Adrenal gland (tissue), 12 donors: ENCODE measurements around the gene IFT22. TPM values are rescaled to one million over a fixed set of nuclear protein-coding genes. Genes with fewer than 3 reads are reported as not detected.

ENCODE experiments used
- DNase-seq, 7 donors: peaks; one replicate each; pipeline ENCODE4 v3.0.0-alpha.2; 2019 to 2020
- H3K27ac ChIP-seq, 5 donors: fragments of 200-600 bp; sonication (generic) in 4 of 5; 1 replicate in 3 of 5; 2 replicates in 2 of 5; pipeline versions ENCODE4 v1.5.1 to v1.8.0; 2016 to 2020; ENCODE audit warnings: mild to moderate bottlenecking in 1 of 5
- H3K27me3 ChIP-seq: fragments of 200-600 bp; 2 replicates; pipeline ENCODE4 v1.8.0; 2021
- H3K36me3 ChIP-seq, 2 donors: fragments of 200-600 bp; replicated peaks in 1 of 2; 1 replicate in 1 of 2; 2 replicates in 1 of 2; pipeline versions ENCODE4 v1.5.1 to v1.8.0; 2018 to 2022
- H3K4me1 ChIP-seq, 2 donors: fragments of 200-600 bp; replicated peaks in 1 of 2; 1 replicate in 1 of 2; 2 replicates in 1 of 2; pipeline versions ENCODE4 v1.5.1 to v1.8.0; 2018 to 2021
- H3K4me3 ChIP-seq, 4 donors: fragments of 200-600 bp; sonication (generic) in 3 of 4; one replicate each; pipeline ENCODE4 v1.5.1; 2016 to 2018
- H3K9me3 ChIP-seq, 3 donors: fragments of 200-600 bp; sonication (generic) in 1 of 3; replicated peaks in 1 of 3; 1 replicate in 2 of 3; 2 replicates in 1 of 3; pipeline versions ENCODE4 v1.5.1 to v1.8.0; 2016 to 2021
- CTCF ChIP-seq, 6 experiments: fragments of 450-650 bp in 4 of 6; fragments of 200-600 bp in 2 of 6; sonication (generic) in 1 of 6; IDR thresholded peaks; 1 replicate in 5 of 6; 2 replicates in 1 of 6; pipeline versions ENCODE4 v1.5.1 to v1.8.0; 2016 to 2021; ENCODE audit warnings: antibody characterized with exemption in 6 of 6, mild to moderate bottlenecking in 2 of 6, moderate library complexity in 1 of 6
- POLR2A ChIP-seq, 2 donors: fragments of 450-650 bp; IDR thresholded peaks; one replicate each; pipeline ENCODE4 v1.6.1; 2017; ENCODE audit warnings: antibody characterized with exemption in 2 of 2, mild to moderate bottlenecking in 2 of 2, moderate library complexity in 1 of 2
- WGBS, 4 donors: extraction: QIAGEN DNeasy Blood & Tissue Kit in 2 of 4; methylation state at CpG; one replicate each; pipeline versions ENCODE4 v1.1.5 to v1.1.7; 2013 to 2017; 5-methylcytosine and 5-hydroxymethylcytosine counted together
- intact Hi-C, 2 donors: fragments of 100-400 bp; cut with DNase I; formaldehyde crosslinking; loops; one replicate each; pipeline versions ENCODE4 v1.14.1 to v1.15.0; 2022 to 2023
- polyA plus RNA-seq, 3 donors: library from polyadenylated mRNA; stranded (reverse); fragments of 200-250 nt in 2 of 3; fragments of 350-450 nt in 1 of 3; fragmentation: Illumina TruSeq in 1 of 3; extraction: RNeasy Lipid Tissue Mini Kit (QIAGEN cat#74804) in 1 of 3; gene quantifications; one replicate each; pipeline ENCODE4 v1.2.3, GENCODE V29; 2013 to 2014
- total RNA-seq, 9 donors: library from RNA; depleted of rRNA in 4 of 9; stranded (reverse); fragments of >200 nt in 4 of 9; fragments of 120-200 nt in 1 of 9; fragmentation: NEBNext Ultra II Directional in 1 of 9; extraction: Animal tissue kit (Norgen Biotek cat#: 25700) in 1 of 9; gene quantifications; one replicate each; pipeline versions ENCODE4 v1.1.0 to v1.2.4, GENCODE V29; 2013 to 2023
- donor health status: healthy with polysubstance abuse.
- donor health status: Bipolar disorder and iron deficiency.
- donor health status: DM: yes; HTN: yes; CAD: no.
- donor health status: DM: no; HTN: no; CAD: no.
- donor health status: DM: no; HTN: no; CAD: no.
- donor health status: DM: yes; HTN: yes; CAD: no.

Gene IFT22
- total and polyA plus RNA-seq, 12 donors = 14.7 to 72.2 (median 32.8) TPM

- Histone ChIP-seq H3K27ac (no peak overlapping the region), H3K4me3 (peak overlapping the region in 2 of 4 donors; percentile 26 to 50), H3K9me3 (no peaks in the 10 kb centered on the region), H3K27me3 (peaks cover 26% of the 10 kb centered on the region), H3K36me3 (no peaks in the 10 kb centered on the region), H3K4me1 (peaks cover 0 to 11% of the 10 kb centered on the region in 2 donors)
- peak in 4 of 7 donors; percentile 26 to 37 (median 34) for DNase-seq
- WGBS, 4 donors = 10 to 20% (median 11%) methylated on average over 8 to 62 of the region's 62 CpGs
- intact Hi-C loops = no loop called here
- no peak for TF ChIP-seq CTCF (IDR thresholded peaks at IDR 0.05)
- TF ChIP-seq POLR2A (IDR thresholded peaks at IDR 0.05) = no peak
These were observed 13.1 kb downstream of the IFT22 start for GRCh38 chr7:101308245-101309085.

- H3K4me1 ChIP-seq = peaks cover 0 to 11% of the 10 kb centered on the region in 2 donors
- TF ChIP-seq CTCF (IDR thresholded peaks at IDR 0.05) (no peak), POLR2A (IDR thresholded peaks at IDR 0.05) (no peak)
- no peak for DNase-seq
- intact Hi-C loops = no loop called here
- no peak overlapping the region for H3K4me3 ChIP-seq
- H3K36me3 ChIP-seq = no peaks in the 10 kb centered on the region
- H3K9me3 ChIP-seq = no peaks in the 10 kb centered on the region
- WGBS, 4 donors = 81 to 95% (median 88%) methylated on average over 8 to 9 of the region's 9 CpGs
- H3K27me3 ChIP-seq = peaks cover 48% of the 10 kb centered on the region
- H3K27ac ChIP-seq = no peak overlapping the region
These were observed 15.3 kb downstream of the IFT22 start for GRCh38 chr7:101306307-101306706.

- no peak for TF ChIP-seq CTCF (IDR thresholded peaks at IDR 0.05)
- TF ChIP-seq POLR2A (IDR thresholded peaks at IDR 0.05) = no peak
- Histone ChIP-seq H3K4me3 (no peak overlapping the region), H3K27me3 (peaks cover 70% of the 10 kb centered on the region), H3K27ac (no peak overlapping the region), H3K9me3 (no peaks in the 10 kb centered on the region), H3K4me1 (peaks cover 0 to 6% of the 10 kb centered on the region in 2 donors), H3K36me3 (no peaks in the 10 kb centered on the region)
- DNase-seq = no peak
- intact Hi-C loops = no loop called here
- WGBS, 4 donors = 6 to 15% (median 11%) methylated on average over 4 to 40 of the region's 40 CpGs
These were observed 18.4 kb downstream of the IFT22 start for GRCh38 chr7:101303102-101303701.

- Histone ChIP-seq H3K36me3 (no peaks in the 10 kb centered on the region), H3K27me3 (peaks cover 71% of the 10 kb centered on the region), H3K4me1 (peaks cover 0 to under 1% of the 10 kb centered on the region in 2 donors), H3K4me3 (no peak overlapping the region), H3K9me3 (no peaks in the 10 kb centered on the region), H3K27ac (no peak overlapping the region)
- DNase-seq = no peak
- intact Hi-C loops = no loop called here
- no peak for TF ChIP-seq POLR2A (IDR thresholded peaks at IDR 0.05)
- no peak for TF ChIP-seq CTCF (IDR thresholded peaks at IDR 0.05)
- WGBS, 4 donors = 5 to 15% (median 8%) methylated on average over 6 to 37 of the region's 37 CpGs
These were observed 18.9 kb downstream of the IFT22 start for GRCh38 chr7:101302641-101303101.
